ENCODE data around the gene TOE1. TPM values are rescaled to one million over a fixed set of nuclear protein-coding genes. Genes with fewer than 3 reads are reported as not detected.

Gene TOE1
- polyA plus RNA-seq, 1 of the 3 experiments (the other 2 are of a cell fraction) = 19.1 TPM

- no peaks in the 10 kb centered on the region for H3K79me2 ChIP-seq (ENCODE audit: insufficient read depth)
- H3F3A ChIP-seq (replicated peaks; ENCODE audit: insufficient read depth) = peaks cover 9% of the 10 kb centered on the region
- no peak overlapping the region for H3K27ac ChIP-seq (ENCODE audit: low read depth in 2 of 2, low read length in 1 of 2)
- H3K9me2 ChIP-seq = no peaks in the 10 kb centered on the region
- no peak overlapping the region for H3K4me2 ChIP-seq
- ChIA-PET CTCF (interaction anchor here (1.0 to 8.8 kb wide), 3 partner anchors 8 to 142 kb away, joined by 3 to 55 read pairs (median 26); partner anchors contain the start of gene TESK2), POLR2A (interaction anchor here (3.4 kb wide), 1 partner anchor 11 kb away, joined by 12 read pairs; the partner anchor contains the start of genes MUTYH and TOE1)
- no peak overlapping the region for H3K4me3 ChIP-seq (ENCODE audit: low read depth in 2 of 2, low read length in 1 of 2)
- no peak for DNase-seq
- H2AFZ ChIP-seq (ENCODE audit: low read depth) = no peak overlapping the region
- TF ChIP-seq TEAD4 (IDR thresholded peaks at IDR 0.05; ENCODE audit: borderline replicate concordance, insufficient read depth) = no peak
- no peak for TF ChIP-seq MEF2A (IDR thresholded peaks at IDR 0.05; ENCODE audit: borderline replicate concordance, low read depth)
- no peak for TF ChIP-seq CTCF (IDR thresholded peaks at IDR 0.05)
- TF ChIP-seq GABPA (IDR thresholded peaks at IDR 0.05; ENCODE audit: low read depth) = no peak
- no peak for TF ChIP-seq SMC3 (IDR thresholded peaks at IDR 0.05; ENCODE audit: low read depth, low read length)
- TF ChIP-seq TCF12 (IDR thresholded peaks at IDR 0.05) = no peak
- no peak for TF ChIP-seq FOSL2 (IDR thresholded peaks at IDR 0.05; ENCODE audit: borderline replicate concordance, low read depth)
- TF ChIP-seq NRF1 (IDR thresholded peaks at IDR 0.05; ENCODE audit: low read depth, low read length) = no peak
- no peak for TF ChIP-seq ELF1 (IDR thresholded peaks at IDR 0.05)
- no peak for TF ChIP-seq RXRA (IDR thresholded peaks at IDR 0.05; ENCODE audit: borderline replicate concordance, low read depth)
- no peak for TF ChIP-seq EZH2phosphoT487 (IDR thresholded peaks at IDR 0.05; ENCODE audit: borderline replicate concordance, low read depth)
- no peak for TF ChIP-seq CHD2 (IDR thresholded peaks at IDR 0.05; ENCODE audit: low read length, partially characterized antibody)
- H3K9me3 ChIP-seq = no peaks in the 10 kb centered on the region
- no peaks in the 10 kb centered on the region for H3K27me3 ChIP-seq (ENCODE audit: insufficient read depth)
- H3K9ac ChIP-seq = no peak overlapping the region
- H3K4me1 ChIP-seq (ENCODE audit: control insufficient read depth in 1 of 2, insufficient read depth in 2 of 2, low read depth in 1 of 2, low read length in 1 of 2) = peaks cover 8 to 16% of the 10 kb centered on the region in 2 experiments; a peak in 2 of 4 replicates
- H3K36me3 ChIP-seq (replicated peaks in 1 of 2; ENCODE audit: control insufficient read depth in 1 of 2, insufficient read depth in 2 of 2, low read length in 1 of 2) = no peaks in the 10 kb centered on the region
- WGBS (ENCODE audit: low lambda C conversion rate) = 63% methylated on average over 5 of the region's 5 CpGs
- no peaks in the 10 kb centered on the region for H4K20me1 ChIP-seq (ENCODE audit: insufficient read depth)
These were observed 11.5 kb downstream of the TOE1 start for GRCh38 chr1:45351508-45351907.

GRCh38 chr1:45353685-45354084 lies 13.7 kb downstream of the TOE1 start:
- Histone ChIP-seq H3K4me2 (no peak overlapping the region), H2AFZ (ENCODE audit: low read depth) (no peak overlapping the region), H3K9ac (no peak overlapping the region), H3K9me3 (no peaks in the 10 kb centered on the region), H3K4me3 (ENCODE audit: low read depth in 2 of 2, low read length in 1 of 2) (no peak overlapping the region), H3F3A (replicated peaks; ENCODE audit: insufficient read depth) (peaks cover 9% of the 10 kb centered on the region), H4K20me1 (ENCODE audit: insufficient read depth) (no peaks in the 10 kb centered on the region), H3K36me3 (replicated peaks in 1 of 2; ENCODE audit: control insufficient read depth in 1 of 2, insufficient read depth in 2 of 2, low read length in 1 of 2) (no peaks in the 10 kb centered on the region), H3K27ac (ENCODE audit: low read depth in 2 of 2, low read length in 1 of 2) (no peak overlapping the region), H3K4me1 (ENCODE audit: control insufficient read depth in 1 of 2, insufficient read depth in 2 of 2, low read depth in 1 of 2, low read length in 1 of 2) (peaks cover 7 to 8% of the 10 kb centered on the region in 2 experiments; a peak in 2 of 4 replicates), H3K27me3 (ENCODE audit: insufficient read depth) (no peaks in the 10 kb centered on the region), H3K9me2 (no peaks in the 10 kb centered on the region), H3K79me2 (ENCODE audit: insufficient read depth) (no peaks in the 10 kb centered on the region)
- ChIA-PET POLR2A (interaction anchor here (1.2 kb wide), 1 partner anchor 14 kb away, joined by 3 read pairs; the partner anchor contains the start of genes MUTYH and TOE1), CTCF (interaction anchor here (0.5 to 5.1 kb wide), 5 partner anchors 13 to 339 kb away, joined by 3 to 34 read pairs (median 3); no protein-coding TSS in a partner anchor)
- DNase-seq = no peak
- TF ChIP-seq SIN3A (IDR thresholded peaks at IDR 0.05; ENCODE audit: borderline replicate concordance, low read depth, low read length) (no peak), GATA2 (CRISPR knock-in tag; IDR thresholded peaks at IDR 0.05) (no peak), USF2 (IDR thresholded peaks at IDR 0.05; ENCODE audit: borderline replicate concordance, low read depth, low read length) (no peak), REST (IDR thresholded peaks at IDR 0.05; ENCODE audit: low read depth, low read length) (no peak), NRF1 (IDR thresholded peaks at IDR 0.05; ENCODE audit: low read depth, low read length) (no peak), POLR2AphosphoS5 (IDR thresholded peaks at IDR 0.05; ENCODE audit: low read depth, low read length) (no peak), TAF1 (IDR thresholded peaks at IDR 0.05; ENCODE audit: borderline replicate concordance, low read depth, low read length) (no peak), FOXM1 (IDR thresholded peaks at IDR 0.05; ENCODE audit: low read depth) (no peak)
- WGBS (ENCODE audit: low lambda C conversion rate) = 89% methylated on average over 2 of the region's 2 CpGs

Data from SK-N-SH (cell line).